HG03175 (cell line): ENCODE data around the gene PLEKHB1.
"Not testable (repeated sequence)": the region's sequence is repeated elsewhere in the genome, so short reads cannot be mapped to it uniquely, and the experiment has no call there.

ENCODE experiments used
- ATAC-seq: cut with Tn5 transposase; IDR thresholded peaks from one replicate; pipeline ENCODE4 v1.9.1; 2021; ENCODE audit warnings: mild to moderate bottlenecking, moderate library complexity; ENCODE audit not compliant: unreplicated experiment

The PLEKHB1 gene

GRCh38 chr11:73667891-73668290 is 21.5 kb downstream of the PLEKHB1 start:
- ATAC-seq, result no peak

DNA sequence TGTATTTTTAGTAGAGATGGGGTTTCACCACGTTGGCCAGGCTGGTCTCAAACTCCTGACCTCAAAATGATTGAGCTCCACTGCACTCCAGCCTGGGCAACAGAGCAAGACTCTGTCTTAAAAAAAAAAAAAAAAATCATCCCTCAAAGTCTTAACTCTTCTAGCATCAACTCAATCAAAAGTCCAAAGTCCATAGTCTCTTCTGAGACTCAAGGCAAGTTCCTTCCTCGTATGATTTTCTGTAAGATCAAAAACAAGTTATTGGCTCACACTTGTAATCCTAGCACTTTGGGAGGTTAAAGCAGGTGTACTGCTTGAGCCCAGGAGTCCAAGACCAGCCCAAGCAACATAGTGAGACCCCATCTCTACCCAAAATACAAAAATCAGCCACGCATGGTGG is 24.4 kb downstream of the PLEKHB1 start:
- ATAC-seq, result no peak

DNA sequence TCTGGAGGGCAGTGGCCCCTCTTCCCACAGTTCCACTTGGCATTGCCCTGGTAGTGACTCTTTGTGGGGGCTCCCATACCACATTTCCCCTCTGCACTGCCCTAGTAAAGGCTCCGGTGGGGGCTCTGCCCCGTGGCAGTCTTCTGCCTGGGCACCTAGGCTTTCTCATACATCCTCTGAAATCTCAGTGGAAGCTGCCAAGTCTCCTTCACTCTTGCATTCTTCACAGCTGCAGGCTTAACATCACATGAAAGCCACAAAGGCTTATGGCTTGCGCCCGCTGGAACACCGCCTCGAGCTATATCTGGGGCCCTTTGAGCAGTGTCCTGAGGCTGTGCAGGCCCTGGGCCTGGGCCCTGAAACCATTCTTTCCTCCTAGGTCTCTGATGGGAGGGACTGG is 25.3 kb downstream of the PLEKHB1 start:
- ATAC-seq, result no peak

DNA sequence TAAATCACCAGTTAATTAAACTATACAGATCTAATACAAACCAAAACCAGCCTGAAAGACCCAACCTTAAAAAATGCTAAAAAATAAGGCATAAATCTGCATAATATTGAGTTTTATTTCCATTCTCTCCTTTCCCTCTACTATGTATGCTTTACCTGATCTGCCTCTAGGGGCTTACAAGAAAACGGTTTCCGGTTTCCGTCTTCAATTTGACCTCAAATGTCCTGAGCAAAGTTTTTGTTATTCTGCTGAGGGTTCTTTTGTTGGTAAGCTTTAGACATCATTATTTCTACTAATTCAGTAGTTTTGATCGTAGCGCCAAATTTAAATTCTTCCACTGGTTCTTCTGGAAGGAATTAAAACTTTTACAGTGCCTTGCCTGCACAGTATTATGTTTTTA is 30.2 kb downstream of the PLEKHB1 start:
- ATAC-seq, result not testable (repeated sequence)

DNA sequence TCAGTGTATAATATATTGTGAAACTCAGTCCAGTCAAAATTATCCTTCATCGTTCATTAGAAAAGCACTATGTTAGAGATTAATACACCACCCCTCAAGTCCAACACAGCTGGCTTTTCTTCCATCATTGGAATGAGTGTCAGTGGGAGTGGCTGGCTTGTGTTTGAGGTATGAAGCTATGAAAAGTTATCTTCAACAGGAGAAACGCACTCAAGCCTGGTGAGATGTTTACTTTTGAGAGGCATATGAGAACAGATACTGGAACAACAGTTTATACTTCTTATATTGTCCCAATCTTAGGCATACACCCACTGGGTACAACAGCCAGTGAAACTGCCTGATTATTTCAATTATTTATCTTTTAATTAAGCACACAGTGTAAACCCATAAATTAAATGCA is 34.3 kb downstream of the PLEKHB1 start:
- no peak for ATAC-seq

DNA sequence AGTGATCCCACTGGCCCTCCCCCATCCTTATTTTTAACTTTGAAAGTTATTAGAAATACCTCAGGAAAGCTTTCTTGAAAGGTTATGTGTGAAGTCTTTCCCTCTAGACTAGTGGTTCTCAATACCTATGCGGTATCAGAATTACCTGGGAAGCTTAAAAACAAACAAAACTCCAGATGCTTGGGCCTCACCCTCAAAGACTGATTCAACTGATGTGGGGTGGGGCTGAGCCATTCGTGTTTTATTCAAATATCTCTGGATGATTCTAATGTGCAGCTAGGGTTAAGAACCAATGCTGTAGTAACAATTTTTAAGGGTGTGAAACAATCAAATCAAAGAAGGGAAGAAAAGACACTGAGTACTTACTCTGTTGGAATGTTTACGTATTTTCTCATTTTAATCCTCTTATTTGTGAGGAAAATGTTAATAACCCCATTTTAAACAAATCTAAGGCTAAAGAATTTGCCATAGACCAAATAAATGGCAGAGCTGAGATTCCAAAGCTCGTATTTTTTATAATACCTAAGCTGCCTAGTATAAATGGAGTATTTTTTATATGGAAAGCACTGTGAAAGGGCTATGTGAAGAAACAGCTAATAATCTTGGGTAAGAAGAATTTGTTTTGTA is 47.6 kb downstream of the PLEKHB1 start:
- no peak for ATAC-seq

DNA sequence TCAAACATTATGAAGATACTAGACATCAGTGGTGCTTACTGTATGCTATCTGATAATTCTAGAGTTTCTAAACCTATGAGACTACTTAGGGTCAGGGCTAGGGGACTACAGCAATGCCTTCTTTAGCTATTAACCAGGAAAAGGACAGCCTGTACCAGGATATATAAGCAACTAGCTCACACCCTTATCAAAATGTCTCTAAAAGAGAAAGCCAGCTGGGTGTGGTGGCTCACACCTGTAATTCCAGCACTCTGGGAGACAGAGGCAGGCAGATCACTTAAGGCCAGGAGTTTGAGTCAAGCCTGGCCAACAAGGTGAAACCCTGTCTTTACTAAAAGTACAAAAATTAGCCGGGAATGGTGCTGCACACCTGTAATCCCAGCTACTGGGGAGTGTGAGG is 58.7 kb downstream of the PLEKHB1 start:
- no peak for ATAC-seq

- ATAC-seq, result no peak
Observed at GRCh38 chr11:73710964-73711363, 64.6 kb downstream of the PLEKHB1 start.
